Breast epithelium (tissue), 4 donors: Measurements from ENCODE around the gene DCLK1. TPM values are rescaled to one million over a fixed set of nuclear protein-coding genes. Genes with fewer than 3 reads are reported as not detected.

Source experiments
- DNase-seq, 2 donors: peaks; one replicate each; pipeline ENCODE4 v3.0.0-alpha.2; 2019; ENCODE audit warnings: low spot score in 2 of 2
- H3K27ac ChIP-seq, 2 donors: fragments of 200-600 bp; sonication (generic) in 1 of 2; one replicate each; pipeline ENCODE4 v1.5.1; 2016 to 2019; ENCODE audit warnings: mild to moderate bottlenecking in 1 of 2
- H3K27me3 ChIP-seq, 2 donors: fragments of 200-600 bp; sonication (generic) in 1 of 2; one replicate each; pipeline versions ENCODE4 v1.5.1 to v1.6.0; 2017 to 2019; ENCODE audit warnings: control low read depth in 1 of 2, mild to moderate bottlenecking in 1 of 2
- H3K36me3 ChIP-seq: fragments of 200-600 bp; one replicate; pipeline ENCODE4 v1.5.1; 2019
- H3K4me1 ChIP-seq, 2 donors: fragments of 200-600 bp; sonication (generic); one replicate each; pipeline ENCODE4 v1.5.1; 2016 to 2019; ENCODE audit warnings: control low read depth in 1 of 2
- H3K4me3 ChIP-seq, 3 donors: fragments of 200-600 bp; sonication (generic); 1 replicate in 2 of 3; 2 replicates in 1 of 3; pipeline ENCODE4 v1.5.1; 2016 to 2019; ENCODE audit warnings: mild to moderate bottlenecking in 3 of 3, moderate library complexity in 2 of 3
- H3K9me3 ChIP-seq, 2 donors: fragments of 200-600 bp; sonication (generic) in 1 of 2; one replicate each; pipeline ENCODE4 v1.5.1; 2016 to 2019; ENCODE audit warnings: control low read depth in 1 of 2
- POLR2A ChIP-seq: fragments of 450-650 bp; IDR thresholded peaks from one replicate; pipeline ENCODE4 v1.6.1; 2016; ENCODE audit warnings: antibody characterized with exemption, mild to moderate bottlenecking, moderate library complexity
- POLR2AphosphoS5 ChIP-seq, 3 donors: sonication (generic); formaldehyde crosslinking; IDR thresholded peaks; one replicate each; pipeline ENCODE4 v1.6.1; 2017; ENCODE audit warnings: antibody characterized with exemption in 3 of 3
- intact Hi-C: fragments of 100-400 bp; cut with DNase I; formaldehyde crosslinking; loops from one replicate; pipeline ENCODE4 v1.15.1; 2023; ENCODE audit warnings: low total_unique reads
- total RNA-seq, 3 donors: library from RNA; depleted of rRNA; stranded (reverse); fragments of >200 nt; gene quantifications; one replicate each; pipeline ENCODE4 v1.1.0, GENCODE V29; 2016
- TF ChIP-seq, protein P1 (sequence below), 3 donors: fragments of 450-650 bp; IDR thresholded peaks; one replicate each; pipeline ENCODE4 v1.5.1; 2016 to 2017; ENCODE audit warnings: antibody characterized with exemption in 3 of 3, mild to moderate bottlenecking in 3 of 3, moderate library complexity in 3 of 3

Gene DCLK1
- total RNA-seq, 3 donors from 2014 or later: 21.2 to 158 (median 28.2) TPM

GRCh38 chr13:35927567-35928021 is 203.6 kb downstream of the DCLK1 start:
- DNase-seq: no peak
- H3K36me3 ChIP-seq: no peaks in the 10 kb centered on the region
- H3K9me3 ChIP-seq: no peaks in the 10 kb centered on the region
- no peaks in the 10 kb centered on the region for H3K27me3 ChIP-seq
- H3K4me3 ChIP-seq: no peak overlapping the region
- no peak for TF ChIP-seq POLR2A
- peak in 1 of 3 donors; percentile 32 for TF ChIP-seq POLR2AphosphoS5 (IDR thresholded peaks at IDR 0.05)
- TF ChIP-seq, protein P1, sequence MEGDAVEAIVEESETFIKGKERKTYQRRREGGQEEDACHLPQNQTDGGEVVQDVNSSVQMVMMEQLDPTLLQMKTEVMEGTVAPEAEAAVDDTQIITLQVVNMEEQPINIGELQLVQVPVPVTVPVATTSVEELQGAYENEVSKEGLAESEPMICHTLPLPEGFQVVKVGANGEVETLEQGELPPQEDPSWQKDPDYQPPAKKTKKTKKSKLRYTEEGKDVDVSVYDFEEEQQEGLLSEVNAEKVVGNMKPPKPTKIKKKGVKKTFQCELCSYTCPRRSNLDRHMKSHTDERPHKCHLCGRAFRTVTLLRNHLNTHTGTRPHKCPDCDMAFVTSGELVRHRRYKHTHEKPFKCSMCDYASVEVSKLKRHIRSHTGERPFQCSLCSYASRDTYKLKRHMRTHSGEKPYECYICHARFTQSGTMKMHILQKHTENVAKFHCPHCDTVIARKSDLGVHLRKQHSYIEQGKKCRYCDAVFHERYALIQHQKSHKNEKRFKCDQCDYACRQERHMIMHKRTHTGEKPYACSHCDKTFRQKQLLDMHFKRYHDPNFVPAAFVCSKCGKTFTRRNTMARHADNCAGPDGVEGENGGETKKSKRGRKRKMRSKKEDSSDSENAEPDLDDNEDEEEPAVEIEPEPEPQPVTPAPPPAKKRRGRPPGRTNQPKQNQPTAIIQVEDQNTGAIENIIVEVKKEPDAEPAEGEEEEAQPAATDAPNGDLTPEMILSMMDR (IDR thresholded peaks at IDR 0.05): no peak
- intact Hi-C loops: no loop called here
- no peaks in the 10 kb centered on the region for H3K4me1 ChIP-seq
- peak overlapping the region; percentile 67 to 74 for H3K27ac ChIP-seq

GRCh38 chr13:35926859-35927530 is 204.2 kb downstream of the DCLK1 start:
- Histone ChIP-seq H3K9me3 (no peaks in the 10 kb centered on the region), H3K27me3 (no peaks in the 10 kb centered on the region), H3K27ac (peak overlapping the region; percentile 67 to 74), H3K4me3 (no peak overlapping the region), H3K36me3 (no peaks in the 10 kb centered on the region), H3K4me1 (no peaks in the 10 kb centered on the region)
- no peak for DNase-seq
- intact Hi-C loops: no loop called here
- TF ChIP-seq POLR2AphosphoS5 (IDR thresholded peaks at IDR 0.05): peak in 1 of 3 donors; percentile 23
- TF ChIP-seq, protein P1 (IDR thresholded peaks at IDR 0.05): no peak

DNA sequence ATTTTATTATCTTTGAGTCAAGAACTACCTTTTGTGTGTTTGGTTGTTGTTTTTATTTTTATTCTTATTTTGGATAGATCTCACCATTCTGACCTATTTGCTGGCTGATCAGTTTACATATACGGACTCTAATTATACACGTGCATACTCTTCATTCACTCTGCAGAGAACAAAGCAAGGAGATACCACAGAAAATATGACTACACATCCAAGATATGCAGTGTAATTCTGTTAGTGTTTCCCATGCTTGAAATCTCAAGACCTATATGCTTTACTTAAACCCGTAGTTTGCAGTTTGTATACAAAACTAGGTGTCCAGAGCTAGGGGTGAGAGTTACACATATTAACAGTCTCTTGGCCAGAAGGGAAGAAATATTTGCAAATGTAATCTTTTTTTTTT is 205.5 kb downstream of the DCLK1 start:
- intact Hi-C loops: no loop called here
- Histone ChIP-seq H3K4me1 (no peaks in the 10 kb centered on the region), H3K36me3 (no peaks in the 10 kb centered on the region), H3K9me3 (no peaks in the 10 kb centered on the region), H3K27me3 (no peaks in the 10 kb centered on the region), H3K27ac (no peak overlapping the region), H3K4me3 (no peak overlapping the region)
- TF ChIP-seq POLR2AphosphoS5 (IDR thresholded peaks at IDR 0.05): no peak
- no peak for TF ChIP-seq POLR2A
- TF ChIP-seq, protein P1 (IDR thresholded peaks at IDR 0.05): no peak
- no peak for DNase-seq

DNA sequence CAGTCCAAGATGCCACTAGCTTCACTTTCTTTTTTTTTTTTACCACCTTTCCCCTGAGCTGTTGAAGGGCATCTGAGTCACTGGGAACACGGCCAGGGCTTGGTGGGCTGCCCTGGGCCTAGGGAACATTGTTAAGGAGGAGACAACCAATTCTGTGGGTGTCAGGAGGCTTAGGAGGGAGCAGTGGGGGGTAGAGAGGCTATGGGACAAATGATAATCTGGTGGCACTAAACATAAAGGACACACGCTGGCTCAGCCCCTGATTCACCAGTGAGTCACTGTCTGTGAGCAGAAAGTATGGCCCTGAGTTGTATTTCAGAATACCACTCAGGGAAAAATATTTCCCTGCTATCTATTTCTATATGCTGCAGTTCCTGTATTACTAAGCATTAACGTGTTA is 207.8 kb downstream of the DCLK1 start:
- intact Hi-C loops: no loop called here
- no peak overlapping the region for H3K4me3 ChIP-seq

DNA sequence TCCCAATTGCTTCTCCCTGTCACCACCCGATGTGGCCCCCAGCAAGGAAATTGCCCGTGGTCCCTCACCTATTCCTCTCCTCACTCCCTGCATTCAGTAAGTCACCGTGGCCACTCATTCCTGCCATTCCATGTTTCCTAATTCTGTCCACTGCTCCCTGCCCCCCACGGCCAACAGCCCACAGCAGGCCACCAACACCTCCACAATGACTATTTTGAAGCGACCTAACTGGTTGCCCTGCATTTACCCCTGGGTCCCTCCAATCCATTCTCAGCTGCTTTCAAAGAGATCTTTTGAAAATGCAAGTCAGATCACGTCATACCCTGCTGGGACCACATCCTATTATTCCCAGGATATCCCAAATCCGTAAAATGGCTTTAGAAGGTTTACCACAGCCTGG is 210.4 kb downstream of the DCLK1 start:
- Histone ChIP-seq H3K27ac (no peak overlapping the region), H3K36me3 (no peaks in the 10 kb centered on the region), H3K4me3 (no peak overlapping the region), H3K9me3 (no peaks in the 10 kb centered on the region), H3K27me3 (no peaks in the 10 kb centered on the region), H3K4me1 (no peaks in the 10 kb centered on the region)
- TF ChIP-seq POLR2A: no peak
- TF ChIP-seq, protein P1 (IDR thresholded peaks at IDR 0.05): no peak
- TF ChIP-seq POLR2AphosphoS5 (IDR thresholded peaks at IDR 0.05): no peak
- DNase-seq: no peak
- intact Hi-C loops: no loop called here

More for the DNA sequence above, 207.8 kb downstream of the DCLK1 start:
- Histone ChIP-seq H3K27me3 (no peaks in the 10 kb centered on the region), H3K4me1 (no peaks in the 10 kb centered on the region), H3K27ac (no peak overlapping the region), H3K36me3 (no peaks in the 10 kb centered on the region), H3K9me3 (no peaks in the 10 kb centered on the region)
- no peak for DNase-seq
- TF ChIP-seq, protein P1 (IDR thresholded peaks at IDR 0.05): no peak
- TF ChIP-seq POLR2AphosphoS5 (IDR thresholded peaks at IDR 0.05): no peak
- no peak for TF ChIP-seq POLR2A
